Measurements from ENCODE around the gene KRTAP5-11.
"Not testable (repeated sequence)": the region's sequence is repeated elsewhere in the genome, so short reads cannot be mapped to it uniquely, and the experiment has no call there.

The KRTAP5-11 gene

GRCh38 chr11:71608272-71608671 is 25.6 kb upstream of the KRTAP5-11 start:
- 23 to 27% methylated on average over 13 to 14 of the region's 21 CpGs for WGBS, 2 experiments
- not testable (repeated sequence) for H3K4me3 ChIP-seq (ENCODE audit: insufficient read depth, low read depth, low read length); H3K36me3 ChIP-seq (ENCODE audit: control insufficient read depth, insufficient read depth, low read length); H3K27ac ChIP-seq (ENCODE audit: insufficient read depth, low read depth, low read length, poor library complexity, severe bottlenecking); H3K4me1 ChIP-seq (ENCODE audit: control insufficient read depth, insufficient read depth, low read length); H3K9me3 ChIP-seq (ENCODE audit: control insufficient read depth, low read length)
- H3K27me3 ChIP-seq (ENCODE audit: control insufficient read depth, insufficient read depth, low read length, poor library complexity, severe bottlenecking): peaks cover 43% of the 10 kb centered on the region

- Histone ChIP-seq H3K27me3 (ENCODE audit: control insufficient read depth, insufficient read depth, low read length, poor library complexity, severe bottlenecking) (peaks cover 43% of the 10 kb centered on the region), H3K4me3 (ENCODE audit: insufficient read depth, low read depth, low read length) (peak overlapping the region; percentile 41)
- WGBS, 2 experiments: 1% methylated on average over 40 to 43 of the region's 59 CpGs
- not testable (repeated sequence) for H3K36me3 ChIP-seq (ENCODE audit: control insufficient read depth, insufficient read depth, low read length); H3K9me3 ChIP-seq (ENCODE audit: control insufficient read depth, low read length); H3K27ac ChIP-seq (ENCODE audit: insufficient read depth, low read depth, low read length, poor library complexity, severe bottlenecking); H3K4me1 ChIP-seq (ENCODE audit: control insufficient read depth, insufficient read depth, low read length)
Observed at GRCh38 chr11:71607520-71608216, 25.0 kb upstream of the KRTAP5-11 start.

DNA sequence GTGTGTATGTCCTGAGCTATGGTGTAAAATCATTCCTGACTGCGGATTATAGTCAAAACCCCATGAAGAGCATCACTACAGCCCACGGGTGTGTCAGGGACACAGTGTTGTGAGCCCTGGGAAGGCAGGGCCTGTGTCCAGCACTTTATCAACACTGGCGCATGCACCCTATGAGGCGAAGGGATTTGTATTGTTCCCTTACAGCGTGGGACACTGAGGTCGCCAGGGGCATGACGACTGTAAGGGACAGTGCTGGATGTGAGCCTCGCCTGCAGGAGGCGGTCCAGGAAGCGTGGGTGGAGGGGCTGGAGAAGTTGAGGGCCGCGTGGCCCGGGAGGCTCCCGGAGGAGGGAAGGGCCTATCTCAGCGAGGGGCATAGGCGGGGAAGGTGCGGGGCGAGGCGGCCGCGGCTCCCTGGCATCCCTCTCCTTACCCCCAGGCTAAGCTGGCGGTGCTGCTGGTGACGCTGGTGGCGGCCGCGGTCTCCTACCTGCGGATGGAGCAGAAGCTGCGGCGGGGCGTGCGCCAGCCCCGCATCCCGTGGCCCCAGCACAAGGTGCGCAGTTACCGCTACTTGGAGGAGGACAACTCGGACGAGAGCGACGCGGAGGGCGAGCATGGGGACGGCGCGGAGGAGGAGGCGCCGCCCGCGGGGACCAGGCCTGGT is 24.3 kb upstream of the KRTAP5-11 start:
- H3K27ac ChIP-seq (ENCODE audit: insufficient read depth, low read depth, low read length, poor library complexity, severe bottlenecking); H3K36me3 ChIP-seq (ENCODE audit: control insufficient read depth, insufficient read depth, low read length); H3K4me1 ChIP-seq (ENCODE audit: control insufficient read depth, insufficient read depth, low read length); H3K9me3 ChIP-seq (ENCODE audit: control insufficient read depth, low read length): not testable (repeated sequence)
- 9% methylated on average over 46 to 48 of the region's 48 CpGs for WGBS, 2 experiments
- Histone ChIP-seq H3K4me3 (ENCODE audit: insufficient read depth, low read depth, low read length) (peak overlapping the region; percentile 41), H3K27me3 (ENCODE audit: control insufficient read depth, insufficient read depth, low read length, poor library complexity, severe bottlenecking) (peaks cover 43% of the 10 kb centered on the region)

- not testable (repeated sequence) for H3K27ac ChIP-seq (ENCODE audit: insufficient read depth, low read depth, low read length, poor library complexity, severe bottlenecking); H3K4me3 ChIP-seq (ENCODE audit: insufficient read depth, low read depth, low read length); H3K4me1 ChIP-seq (ENCODE audit: control insufficient read depth, insufficient read depth, low read length); H3K36me3 ChIP-seq (ENCODE audit: control insufficient read depth, insufficient read depth, low read length); H3K9me3 ChIP-seq (ENCODE audit: control insufficient read depth, low read length)
- peaks cover 43% of the 10 kb centered on the region for H3K27me3 ChIP-seq (ENCODE audit: control insufficient read depth, insufficient read depth, low read length, poor library complexity, severe bottlenecking)
- WGBS, 2 experiments: 22% methylated on average over 10 to 11 of the region's 17 CpGs
Observed at GRCh38 chr11:71604798-71605488, 22.3 kb upstream of the KRTAP5-11 start.

DNA sequence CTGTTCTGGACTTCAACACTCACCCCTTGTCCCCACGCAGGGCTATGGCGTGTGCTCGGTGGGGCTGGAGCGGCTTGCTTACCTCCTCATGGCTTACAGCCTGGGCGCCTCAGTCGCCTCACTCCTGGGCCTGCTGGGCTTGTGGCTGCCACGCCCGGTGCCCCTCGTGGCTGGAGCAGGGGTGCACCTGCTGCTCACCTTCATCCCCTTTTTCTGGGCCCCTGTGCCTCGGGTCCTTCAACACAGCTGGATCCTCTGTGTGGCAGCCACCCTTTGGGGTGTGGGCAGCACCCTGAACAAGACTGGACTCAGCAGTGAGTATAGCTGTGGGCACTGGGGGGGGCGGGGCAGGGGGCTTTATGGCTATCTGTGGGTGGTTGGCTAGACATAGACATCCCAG is 20.5 kb upstream of the KRTAP5-11 start:
- peaks cover 29% of the 10 kb centered on the region for H3K27me3 ChIP-seq (ENCODE audit: control insufficient read depth, insufficient read depth, low read length, poor library complexity, severe bottlenecking)
- H3K4me1 ChIP-seq (ENCODE audit: control insufficient read depth, insufficient read depth, low read length); H3K9me3 ChIP-seq (ENCODE audit: control insufficient read depth, low read length); H3K36me3 ChIP-seq (ENCODE audit: control insufficient read depth, insufficient read depth, low read length); H3K27ac ChIP-seq (ENCODE audit: insufficient read depth, low read depth, low read length, poor library complexity, severe bottlenecking); H3K4me3 ChIP-seq (ENCODE audit: insufficient read depth, low read depth, low read length): not testable (repeated sequence)
- 84% methylated on average over 11 of the region's 11 CpGs for WGBS, 2 experiments

DNA sequence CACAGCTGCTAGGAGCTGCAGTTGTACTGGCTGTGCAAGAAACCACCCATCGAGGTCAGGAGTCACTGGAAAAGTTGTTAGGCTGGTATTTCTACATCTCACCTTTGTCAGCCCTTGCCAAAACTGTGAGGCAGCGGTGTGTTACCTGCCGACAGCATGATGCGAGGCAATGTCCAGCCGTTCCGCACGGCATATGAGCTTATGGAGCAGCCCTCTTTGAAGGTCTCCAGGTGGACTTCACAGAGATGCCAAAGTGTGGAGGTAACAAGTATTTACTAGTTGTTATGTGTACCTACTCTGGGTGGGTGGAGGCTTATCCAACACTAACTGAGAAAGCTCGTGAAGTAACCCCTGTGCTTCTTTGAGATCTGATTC is 6.9 kb upstream of the KRTAP5-11 start:
- not testable (repeated sequence) for H3K27ac ChIP-seq (ENCODE audit: insufficient read depth, low read depth, low read length, poor library complexity, severe bottlenecking); H3K36me3 ChIP-seq (ENCODE audit: control insufficient read depth, insufficient read depth, low read length); H3K27me3 ChIP-seq (ENCODE audit: control insufficient read depth, insufficient read depth, low read length, poor library complexity, severe bottlenecking); H3K4me3 ChIP-seq (ENCODE audit: insufficient read depth, low read depth, low read length); H3K4me1 ChIP-seq (ENCODE audit: control insufficient read depth, insufficient read depth, low read length); H3K9me3 ChIP-seq (ENCODE audit: control insufficient read depth, low read length)
- 78% methylated on average over 8 of the region's 8 CpGs for WGBS, 2 experiments

GRCh38 chr11:71588822-71589545 is 6.3 kb upstream of the KRTAP5-11 start:
- H3K9me3 ChIP-seq (ENCODE audit: control insufficient read depth, low read length); H3K4me1 ChIP-seq (ENCODE audit: control insufficient read depth, insufficient read depth, low read length); H3K27me3 ChIP-seq (ENCODE audit: control insufficient read depth, insufficient read depth, low read length, poor library complexity, severe bottlenecking); H3K36me3 ChIP-seq (ENCODE audit: control insufficient read depth, insufficient read depth, low read length); H3K4me3 ChIP-seq (ENCODE audit: insufficient read depth, low read depth, low read length): not testable (repeated sequence)
- WGBS, 2 experiments: 60 to 61% methylated on average over 10 of the region's 11 CpGs
- peak overlapping the region; percentile 26 for H3K27ac ChIP-seq (ENCODE audit: insufficient read depth, low read depth, low read length, poor library complexity, severe bottlenecking)

DNA sequence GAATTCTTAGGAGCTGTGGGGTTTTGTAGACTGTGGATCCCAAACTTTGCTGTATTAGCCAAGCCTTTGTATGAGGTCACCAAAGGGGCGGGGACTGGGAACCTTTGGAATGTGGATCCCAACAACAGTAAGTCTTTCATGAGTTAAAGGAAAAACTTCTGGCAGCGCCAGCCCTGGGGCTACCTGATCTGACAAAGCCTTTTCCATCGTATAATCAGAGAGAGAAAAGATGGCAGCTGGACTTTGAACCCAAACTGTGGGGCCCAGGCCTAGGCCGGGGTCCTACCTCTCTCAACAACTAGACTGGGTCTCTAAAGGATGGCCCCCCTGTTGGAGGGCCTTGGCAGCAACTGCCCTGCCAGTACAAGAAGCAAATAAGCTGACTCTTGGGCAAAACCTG is 5.6 kb upstream of the KRTAP5-11 start:
- not testable (repeated sequence) for H3K4me3 ChIP-seq (ENCODE audit: insufficient read depth, low read depth, low read length); H3K27me3 ChIP-seq (ENCODE audit: control insufficient read depth, insufficient read depth, low read length, poor library complexity, severe bottlenecking); H3K36me3 ChIP-seq (ENCODE audit: control insufficient read depth, insufficient read depth, low read length); H3K9me3 ChIP-seq (ENCODE audit: control insufficient read depth, low read length); H3K4me1 ChIP-seq (ENCODE audit: control insufficient read depth, insufficient read depth, low read length)
- 63 to 66% methylated on average over 4 of the region's 4 CpGs for WGBS, 2 experiments
- H3K27ac ChIP-seq (ENCODE audit: insufficient read depth, low read depth, low read length, poor library complexity, severe bottlenecking): peak overlapping the region; percentile 26

GRCh38 chr11:71585673-71586072 is 3.0 kb upstream of the KRTAP5-11 start:
- not testable (repeated sequence) for H3K27me3 ChIP-seq (ENCODE audit: control insufficient read depth, insufficient read depth, low read length, poor library complexity, severe bottlenecking); H3K9me3 ChIP-seq (ENCODE audit: control insufficient read depth, low read length); H3K4me3 ChIP-seq (ENCODE audit: insufficient read depth, low read depth, low read length); H3K4me1 ChIP-seq (ENCODE audit: control insufficient read depth, insufficient read depth, low read length); H3K36me3 ChIP-seq (ENCODE audit: control insufficient read depth, insufficient read depth, low read length); H3K27ac ChIP-seq (ENCODE audit: insufficient read depth, low read depth, low read length, poor library complexity, severe bottlenecking)
- WGBS, 2 experiments: 97% methylated on average over 2 of the region's 5 CpGs

DNA sequence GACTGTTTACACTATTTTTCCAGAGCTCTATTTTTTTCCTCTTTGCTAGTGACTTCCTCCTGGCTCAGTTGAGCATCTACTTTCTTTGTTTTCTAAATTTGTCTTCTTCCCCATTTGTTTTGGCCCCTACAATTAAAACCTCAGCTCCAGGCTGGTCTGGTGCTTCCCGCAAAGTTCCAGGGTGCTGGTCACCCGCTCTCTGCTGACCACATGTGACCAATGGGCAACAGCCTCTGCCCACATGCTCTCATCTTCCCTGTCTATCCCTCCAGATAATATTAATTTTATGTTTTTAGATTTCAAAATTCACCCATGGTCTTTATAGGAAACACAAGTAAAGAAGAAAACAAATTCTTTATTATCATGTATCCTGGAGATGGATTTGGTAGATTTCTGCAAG is 294 bp upstream of the KRTAP5-11 start:
- WGBS, 2 experiments: 92 to 98% methylated on average over 2 of the region's 2 CpGs
- not testable (repeated sequence) for H3K4me1 ChIP-seq (ENCODE audit: control insufficient read depth, insufficient read depth, low read length); H3K9me3 ChIP-seq (ENCODE audit: control insufficient read depth, low read length); H3K4me3 ChIP-seq (ENCODE audit: insufficient read depth, low read depth, low read length); H3K36me3 ChIP-seq (ENCODE audit: control insufficient read depth, insufficient read depth, low read length); H3K27ac ChIP-seq (ENCODE audit: insufficient read depth, low read depth, low read length, poor library complexity, severe bottlenecking); H3K27me3 ChIP-seq (ENCODE audit: control insufficient read depth, insufficient read depth, low read length, poor library complexity, severe bottlenecking)

Data from ectodermal cell (in vitro differentiated cells).